Astrocyte of the spinal cord (primary cell): ENCODE results near the gene EPS8.

Experiments
- DNase-seq: peaks from one replicate; pipeline ENCODE4 v3.0.0; 2011; ENCODE audit warnings: low read depth, low spot score
- H3K4me3 ChIP-seq: 2 replicates; pipeline ENCODE4 v1.5.1; 2011; ENCODE audit warnings: low read depth, mild to moderate bottlenecking, low read length, moderate library complexity
- in situ Hi-C: cut with HindIII; loops from 2 replicates; pipeline ENCODE4 v1.10.0; 2017; ENCODE audit warnings: low sequenced_read_pairs
- TF ChIP-seq, protein P1 (sequence below): IDR thresholded peaks from 2 replicates; pipeline ENCODE4 v1.5.1; 2012; ENCODE audit warnings: low read depth, mild to moderate bottlenecking, low read length, inconsistent platforms

EPS8 gene

GRCh38 chr12:15789220-15790171 lies at the start of gene EPS8:
Gene EPS8, minus strand, starts transcription at chr12:15789388. Its CDS starts 106,437 bp downstream, at chr12:15682951.
- peak within 1 kb of the TSS; percentile 92 for H3K4me3 ChIP-seq
- in situ Hi-C loops, result no loop called here
- peak; percentile 94 for DNase-seq
- TF ChIP-seq, protein P1, sequence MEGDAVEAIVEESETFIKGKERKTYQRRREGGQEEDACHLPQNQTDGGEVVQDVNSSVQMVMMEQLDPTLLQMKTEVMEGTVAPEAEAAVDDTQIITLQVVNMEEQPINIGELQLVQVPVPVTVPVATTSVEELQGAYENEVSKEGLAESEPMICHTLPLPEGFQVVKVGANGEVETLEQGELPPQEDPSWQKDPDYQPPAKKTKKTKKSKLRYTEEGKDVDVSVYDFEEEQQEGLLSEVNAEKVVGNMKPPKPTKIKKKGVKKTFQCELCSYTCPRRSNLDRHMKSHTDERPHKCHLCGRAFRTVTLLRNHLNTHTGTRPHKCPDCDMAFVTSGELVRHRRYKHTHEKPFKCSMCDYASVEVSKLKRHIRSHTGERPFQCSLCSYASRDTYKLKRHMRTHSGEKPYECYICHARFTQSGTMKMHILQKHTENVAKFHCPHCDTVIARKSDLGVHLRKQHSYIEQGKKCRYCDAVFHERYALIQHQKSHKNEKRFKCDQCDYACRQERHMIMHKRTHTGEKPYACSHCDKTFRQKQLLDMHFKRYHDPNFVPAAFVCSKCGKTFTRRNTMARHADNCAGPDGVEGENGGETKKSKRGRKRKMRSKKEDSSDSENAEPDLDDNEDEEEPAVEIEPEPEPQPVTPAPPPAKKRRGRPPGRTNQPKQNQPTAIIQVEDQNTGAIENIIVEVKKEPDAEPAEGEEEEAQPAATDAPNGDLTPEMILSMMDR, result no peak

- DNase-seq, result peak; percentile 56
- TF ChIP-seq, protein P1, result no peak
- in situ Hi-C loops, result no loop called here
- H3K4me3 ChIP-seq, result no peak overlapping the region
These were observed 48.1 kb upstream of the EPS8 start for GRCh38 chr12:15837141-15837790.

DNA sequence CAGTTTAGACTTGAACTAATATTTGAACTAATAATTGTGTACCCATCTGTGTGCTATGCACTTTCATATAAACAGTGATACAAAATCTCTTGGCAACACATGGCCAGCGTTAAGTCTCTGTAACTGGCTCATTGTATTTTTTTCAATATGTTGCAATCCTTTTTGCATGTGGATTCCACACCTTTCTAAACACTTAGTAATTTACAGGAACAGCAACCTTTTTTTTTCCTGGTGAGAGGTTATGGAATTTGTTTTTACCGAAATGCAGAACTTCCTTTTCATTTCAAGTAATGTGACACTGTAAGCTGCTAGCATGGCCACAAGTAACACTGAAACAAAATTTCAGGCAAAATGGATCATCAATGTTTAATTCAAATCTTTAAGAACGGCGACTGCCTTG lies 45.4 kb upstream of the EPS8 start:
- in situ Hi-C loops, result no loop called here
- TF ChIP-seq, protein P1, result no peak
- DNase-seq, result no peak
- H3K4me3 ChIP-seq, result no peak overlapping the region

- TF ChIP-seq, protein P1, result no peak
- H3K4me3 ChIP-seq, result no peak overlapping the region
- no peak for DNase-seq
- in situ Hi-C loops, result no loop called here
These were observed 42.3 kb upstream of the EPS8 start for GRCh38 chr12:15831315-15831978.

DNA sequence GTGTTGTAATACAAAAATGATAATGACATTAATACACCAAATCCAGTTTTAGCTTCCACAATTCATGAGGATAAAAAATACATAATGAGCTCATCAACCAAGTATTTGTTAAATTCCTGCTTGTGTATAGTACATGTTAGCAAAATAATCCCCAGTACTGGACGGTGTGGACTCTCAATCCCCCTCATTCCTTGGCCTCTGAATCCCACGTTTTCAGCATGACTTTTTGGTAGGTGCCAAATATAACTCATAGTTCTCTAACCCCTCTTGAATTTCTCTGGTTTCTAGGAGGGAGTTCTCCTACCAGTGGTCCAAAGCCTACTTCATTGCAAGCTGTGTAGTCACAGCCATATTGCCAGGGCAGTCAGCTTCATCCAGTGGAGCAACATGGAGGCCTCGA lies 41.4 kb upstream of the EPS8 start:
- in situ Hi-C loops, result no loop called here
- TF ChIP-seq, protein P1, result no peak
- H3K4me3 ChIP-seq, result no peak overlapping the region
- DNase-seq, result peak; percentile 65

DNA sequence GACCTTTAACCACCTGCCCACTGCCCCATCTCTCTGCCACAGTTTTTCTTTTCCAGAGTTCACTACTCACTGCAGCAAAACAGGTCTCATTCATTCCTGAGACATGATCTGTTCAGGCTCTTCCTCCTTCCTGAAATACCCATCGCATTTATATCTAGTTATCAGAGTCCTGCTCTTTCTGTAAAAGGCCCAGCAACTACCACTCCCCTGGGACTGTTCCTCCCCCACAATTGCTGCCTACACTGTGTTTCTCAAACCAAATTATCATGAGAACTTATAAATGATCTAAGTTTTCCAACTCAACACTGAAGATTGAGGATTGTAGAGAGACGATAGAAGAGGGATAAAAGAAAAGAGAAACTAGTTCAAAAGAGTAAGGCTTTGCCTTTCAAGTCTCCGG lies 40.8 kb upstream of the EPS8 start:
- no peak overlapping the region for H3K4me3 ChIP-seq
- TF ChIP-seq, protein P1, result no peak
- peak; percentile 51 for DNase-seq
- in situ Hi-C loops, result no loop called here
